GM10248 (cell line): ENCODE measurements around the gene ARL8B.

Experiments used
- CTCF ChIA-PET: fragments of 300-600 bp; sonication (Branson Sonifier 250); formaldehyde crosslinking; extraction: SDS; loops from one replicate; lab custom pipeline; 2021; ENCODE audit warnings: antibody characterized with exemption; lab: Yijun Ruan, JAX
- POLR2A ChIA-PET: fragments of 350-650 bp; sonication (Branson Sonifier 250); formaldehyde crosslinking; extraction: SDS; loops from one replicate; lab custom pipeline; 2020; ENCODE audit warnings: antibody characterized with exemption; lab: Yijun Ruan, JAX
- DNase-seq: peaks from one replicate; pipeline ENCODE4 v3.0.0; 2012; ENCODE audit errors: extremely low spot score
- CTCF ChIP-seq: IDR thresholded peaks from 2 replicates; pipeline ENCODE4 v1.5.1; 2012; ENCODE audit warnings: mild to moderate bottlenecking, low read depth; ENCODE audit errors: extremely low read depth, missing control alignments, control extremely low read depth

The ARL8B gene

GRCh38 chr3:5160940-5161858 is 39.1 kb downstream of the ARL8B start:
- POLR2A ChIA-PET = interaction anchor here (0.5 kb wide), 1 partner anchor 668 kb away, joined by 3 read pairs; the partner anchor contains the start of gene ITPR1

GRCh38 chr3:5162102-5162501 is 40.0 kb downstream of the ARL8B start:
- TF ChIP-seq CTCF = no peak
- ChIA-PET POLR2A (no interaction called here), CTCF (interaction anchor here (0.9 to 2.7 kb wide), 7 partner anchors 10 to 65 kb away, joined by 3 to 9 read pairs (median 4); no protein-coding TSS in a partner anchor)
- no peak for DNase-seq

More at GRCh38 chr3:5160940-5161858, 39.1 kb downstream of the ARL8B start:
- CTCF ChIA-PET = interaction anchor here (0.9 to 2.7 kb wide), 8 partner anchors 10 to 66 kb away, joined by 3 to 9 read pairs (median 4); no protein-coding TSS in a partner anchor
- no peak for TF ChIP-seq CTCF
- no peak for DNase-seq

DNA sequence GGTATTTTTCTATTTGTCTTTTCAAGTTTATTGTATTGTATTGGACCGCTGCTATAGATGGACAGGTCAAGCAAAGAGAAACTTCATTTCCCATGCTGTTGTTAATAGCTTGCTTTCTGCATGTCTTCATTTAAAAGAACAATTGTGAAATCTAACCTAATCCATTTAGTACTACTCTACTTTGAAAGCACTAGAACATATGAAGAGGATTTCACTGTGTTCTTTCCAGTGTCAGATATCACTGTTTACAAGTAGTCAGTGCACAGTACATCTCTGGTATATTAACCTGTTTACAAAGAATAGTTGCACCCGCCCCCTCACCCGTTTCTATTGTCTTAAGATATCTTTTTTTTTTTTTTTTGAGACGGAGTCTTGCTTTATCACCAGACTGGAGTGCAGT is 43.6 kb downstream of the ARL8B start:
- CTCF ChIA-PET = interaction anchor here (0.7 to 3.4 kb wide), 4 partner anchors 15 to 31 kb away, joined by 3 to 17 read pairs (median 4); partner anchors contain the start of gene EDEM1

GRCh38 chr3:5166846-5167245 is 44.8 kb downstream of the ARL8B start:
- POLR2A ChIA-PET = no interaction called here
- no peak for TF ChIP-seq CTCF
- DNase-seq = no peak
- CTCF ChIA-PET = interaction anchor here (0.8 to 3.4 kb wide), 4 partner anchors 10 to 26 kb away, joined by 3 to 17 read pairs (median 8); partner anchors contain the start of gene EDEM1

More for the DNA sequence above, 43.6 kb downstream of the ARL8B start:
- no peak for TF ChIP-seq CTCF
- DNase-seq = no peak
- POLR2A ChIA-PET = no interaction called here

- CTCF ChIA-PET = interaction anchor here (0.8 to 3.4 kb wide), 7 partner anchors 9 to 187 kb away, joined by 3 to 17 read pairs (median 4); partner anchors contain the start of gene EDEM1
- no peak for DNase-seq
- TF ChIP-seq CTCF = no peak
- POLR2A ChIA-PET = no interaction called here
Observed at GRCh38 chr3:5168110-5168509, 46.0 kb downstream of the ARL8B start.

- POLR2A ChIA-PET = no interaction called here
- DNase-seq = no peak
- no peak for TF ChIP-seq CTCF
- CTCF ChIA-PET = no interaction called here
Observed at GRCh38 chr3:5169807-5170206, 47.7 kb downstream of the ARL8B start.
